Muscle layer of colon (tissue), 2 donors: ENCODE measurements around the gene NARF.
"Not testable (repeated sequence)": the region's sequence is repeated elsewhere in the genome, so short reads cannot be mapped to it uniquely, and the experiment has no call there.

Source experiments
- H3K27ac ChIP-seq: one replicate; pipeline ENCODE4 v1.7.0; 2013; ENCODE audit warnings: low read depth, mild to moderate bottlenecking, low read length, moderate library complexity
- H3K27me3 ChIP-seq, 2 donors: one replicate each; pipeline ENCODE4 v1.7.0; 2013; ENCODE audit warnings: low read length in 2 of 2, mild to moderate bottlenecking in 2 of 2; ENCODE audit not compliant: insufficient read depth in 2 of 2, control insufficient read depth in 1 of 2
- H3K36me3 ChIP-seq: one replicate; pipeline ENCODE4 v1.7.0; 2013; ENCODE audit warnings: mild to moderate bottlenecking, low read length; ENCODE audit not compliant: insufficient read depth
- H3K4me1 ChIP-seq: one replicate; pipeline ENCODE4 v1.7.0; 2013; ENCODE audit warnings: mild to moderate bottlenecking, low read length; ENCODE audit not compliant: insufficient read depth
- H3K4me3 ChIP-seq, 2 donors: one replicate each; pipeline ENCODE4 v1.7.0; 2013; ENCODE audit warnings: low read length in 2 of 2, low read depth in 1 of 2, mild to moderate bottlenecking in 1 of 2, moderate library complexity in 1 of 2
- H3K9ac ChIP-seq: one replicate; pipeline ENCODE4 v1.7.0; 2013; ENCODE audit warnings: low read length
- H3K9me3 ChIP-seq: one replicate; pipeline ENCODE4 v1.7.0; 2013; ENCODE audit warnings: mild to moderate bottlenecking, low read length
- donor health status: abdominal sarcoma.
- donor health status: Adenocarcinoma of cecum.

The NARF gene

GRCh38 chr17:82534401-82534812, 75.9 kb downstream of the NARF start:
- Histone ChIP-seq H3K4me3 (no peak overlapping the region), H3K27ac (no peak overlapping the region), H3K9me3 (no peaks in the 10 kb centered on the region), H3K27me3 (no peaks in the 10 kb centered on the region), H3K9ac (no peak overlapping the region), H3K36me3 (no peaks in the 10 kb centered on the region), H3K4me1 (peaks cover 66% of the 10 kb centered on the region)

- Histone ChIP-seq H3K9ac (peak overlapping the region; percentile 57), H3K4me3 (peak overlapping the region in 1 of 2 donors; percentile 41), H3K4me1 (peaks cover 52% of the 10 kb centered on the region), H3K27ac (peak overlapping the region; percentile 77), H3K9me3 (no peaks in the 10 kb centered on the region), H3K27me3 (no peaks in the 10 kb centered on the region), H3K36me3 (no peaks in the 10 kb centered on the region)
Measured at GRCh38 chr17:82536512-82537201, 78.1 kb downstream of the NARF start.

- not testable (repeated sequence) for H3K36me3 ChIP-seq, H3K4me3 ChIP-seq, H3K9ac ChIP-seq, H3K27me3 ChIP-seq, H3K9me3 ChIP-seq
- Histone ChIP-seq H3K4me1 (peaks cover 52% of the 10 kb centered on the region), H3K27ac (peak overlapping the region; percentile 77)
Measured at GRCh38 chr17:82537228-82537627, 78.7 kb downstream of the NARF start.

- H3K9ac ChIP-seq, H3K4me3 ChIP-seq, H3K9me3 ChIP-seq, H3K27ac ChIP-seq, H3K36me3 ChIP-seq, H3K27me3 ChIP-seq: not testable (repeated sequence)
- H3K4me1 ChIP-seq: peaks cover 53% of the 10 kb centered on the region
Measured at GRCh38 chr17:82539076-82539475, 80.5 kb downstream of the NARF start.
